Measurements from ENCODE around the gene BMPR1A. TPM values are rescaled to one million over a fixed set of nuclear protein-coding genes. Genes with fewer than 3 reads are reported as not detected.
A peak's percentile ranks its signal among the peaks of the same experiment; 100 is the strongest.

Gene BMPR1A
- total RNA-seq, 1 donor from 2014 or later = 20.8 TPM

GRCh38 chr10:86959737-86960002, 203.3 kb downstream of the BMPR1A start:
- Mint-ChIP-seq H3K9me3 (ENCODE audit: unreplicated experiment) (no peaks in the 10 kb centered on the region), H3K27ac (ENCODE audit: unreplicated experiment) (peak overlapping the region; percentile 88), H3K36me3 (ENCODE audit: low read depth, unreplicated experiment) (peaks cover 5% of the 10 kb centered on the region), H3K27me3 (ENCODE audit: unreplicated experiment) (peaks cover 17% of the 10 kb centered on the region), H3K4me1 (ENCODE audit: unreplicated experiment) (peaks cover 29% of the 10 kb centered on the region), H3K4me3 (ENCODE audit: unreplicated experiment) (no peak overlapping the region)
- no peak for DNase-seq (ENCODE audit: low spot score)
- TF ChIP-seq, protein P1, sequence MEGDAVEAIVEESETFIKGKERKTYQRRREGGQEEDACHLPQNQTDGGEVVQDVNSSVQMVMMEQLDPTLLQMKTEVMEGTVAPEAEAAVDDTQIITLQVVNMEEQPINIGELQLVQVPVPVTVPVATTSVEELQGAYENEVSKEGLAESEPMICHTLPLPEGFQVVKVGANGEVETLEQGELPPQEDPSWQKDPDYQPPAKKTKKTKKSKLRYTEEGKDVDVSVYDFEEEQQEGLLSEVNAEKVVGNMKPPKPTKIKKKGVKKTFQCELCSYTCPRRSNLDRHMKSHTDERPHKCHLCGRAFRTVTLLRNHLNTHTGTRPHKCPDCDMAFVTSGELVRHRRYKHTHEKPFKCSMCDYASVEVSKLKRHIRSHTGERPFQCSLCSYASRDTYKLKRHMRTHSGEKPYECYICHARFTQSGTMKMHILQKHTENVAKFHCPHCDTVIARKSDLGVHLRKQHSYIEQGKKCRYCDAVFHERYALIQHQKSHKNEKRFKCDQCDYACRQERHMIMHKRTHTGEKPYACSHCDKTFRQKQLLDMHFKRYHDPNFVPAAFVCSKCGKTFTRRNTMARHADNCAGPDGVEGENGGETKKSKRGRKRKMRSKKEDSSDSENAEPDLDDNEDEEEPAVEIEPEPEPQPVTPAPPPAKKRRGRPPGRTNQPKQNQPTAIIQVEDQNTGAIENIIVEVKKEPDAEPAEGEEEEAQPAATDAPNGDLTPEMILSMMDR (IDR thresholded peaks at IDR 0.05; ENCODE audit: unreplicated experiment) = no peak

GRCh38 chr10:86960003-86960862, 203.8 kb downstream of the BMPR1A start:
- TF ChIP-seq, protein P1 (IDR thresholded peaks at IDR 0.05; ENCODE audit: unreplicated experiment) = peak; percentile 96
- Mint-ChIP-seq H3K27ac (ENCODE audit: unreplicated experiment) (peak overlapping the region; percentile 42), H3K9me3 (ENCODE audit: unreplicated experiment) (no peaks in the 10 kb centered on the region), H3K4me3 (ENCODE audit: unreplicated experiment) (no peak overlapping the region), H3K36me3 (ENCODE audit: low read depth, unreplicated experiment) (peaks cover 9% of the 10 kb centered on the region), H3K27me3 (ENCODE audit: unreplicated experiment) (peaks cover 20% of the 10 kb centered on the region), H3K4me1 (ENCODE audit: unreplicated experiment) (peaks cover 29% of the 10 kb centered on the region)
- DNase-seq (ENCODE audit: low spot score) = peak; percentile 72

DNA sequence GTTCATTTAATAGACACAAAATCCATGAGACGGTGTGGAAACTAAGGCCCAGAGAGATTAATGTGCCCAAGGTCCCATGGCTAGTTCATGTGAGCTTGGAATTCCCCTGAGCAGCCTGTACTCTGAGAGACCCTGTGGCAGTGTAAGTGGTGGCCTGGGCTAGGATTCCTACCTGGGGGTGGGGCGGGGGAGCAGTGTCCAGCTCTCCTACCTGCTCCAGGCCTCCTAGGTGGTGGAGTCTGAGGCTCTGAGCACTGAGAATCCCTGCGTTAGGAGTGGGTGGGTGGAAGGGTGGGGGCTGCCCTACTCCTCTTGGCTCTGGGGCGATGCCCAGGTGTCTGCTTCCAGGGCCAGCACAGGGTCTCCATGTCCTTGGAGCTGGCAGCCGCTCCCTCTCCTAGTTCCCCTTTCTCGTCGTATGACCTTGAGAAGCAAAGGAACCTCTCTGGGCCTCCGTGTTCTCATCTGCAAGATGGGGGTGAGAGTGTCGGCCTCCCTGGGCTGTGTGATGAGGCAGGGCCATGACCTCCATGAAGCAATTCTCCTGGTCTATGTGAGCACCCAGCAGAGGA, 204.5 kb downstream of the BMPR1A start:
- no peaks in the 10 kb centered on the region for H3K9me3 Mint-ChIP-seq (ENCODE audit: unreplicated experiment)
- no peak for DNase-seq (ENCODE audit: low spot score)
- no peak overlapping the region for H3K4me3 Mint-ChIP-seq (ENCODE audit: unreplicated experiment)

DNA sequence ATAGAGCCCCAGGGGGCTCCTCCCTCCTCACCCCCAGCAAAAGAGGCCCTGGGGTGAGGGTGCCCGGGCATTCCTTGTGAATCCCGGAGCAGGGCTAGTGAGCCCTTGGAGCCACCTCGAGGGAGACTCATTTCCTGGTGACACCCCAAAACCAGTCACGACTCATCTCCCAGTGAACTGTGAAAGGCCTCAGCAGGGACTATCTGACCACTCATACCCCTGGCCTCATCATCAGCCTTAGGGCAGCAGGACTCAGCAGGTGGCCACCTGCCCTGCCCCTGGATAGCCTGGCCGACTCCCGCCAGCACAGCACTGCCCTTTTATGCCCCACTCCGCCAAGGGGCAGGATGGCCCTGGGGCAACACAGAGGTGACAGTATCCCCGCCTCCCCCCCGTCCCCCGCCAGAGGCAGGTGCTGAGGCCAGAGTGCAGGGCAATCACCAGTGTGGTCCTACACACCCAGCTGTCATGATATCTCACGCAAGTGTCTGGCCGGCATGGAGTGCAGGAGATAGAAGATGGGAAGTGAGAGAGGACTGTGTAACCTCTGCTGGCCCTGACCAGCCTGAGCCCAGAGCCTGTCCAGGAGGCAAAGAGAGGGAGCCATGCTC, 205.2 kb downstream of the BMPR1A start:
- TF ChIP-seq, protein P1 (IDR thresholded peaks at IDR 0.05; ENCODE audit: unreplicated experiment) = no peak
- H3K27ac Mint-ChIP-seq (ENCODE audit: unreplicated experiment) = no peak overlapping the region
- H3K27me3 Mint-ChIP-seq (ENCODE audit: unreplicated experiment) = peaks cover 19% of the 10 kb centered on the region
- no peaks in the 10 kb centered on the region for H3K9me3 Mint-ChIP-seq (ENCODE audit: unreplicated experiment)
- DNase-seq (ENCODE audit: low spot score) = no peak
- peaks cover 9% of the 10 kb centered on the region for H3K36me3 Mint-ChIP-seq (ENCODE audit: low read depth, unreplicated experiment)
- no peak overlapping the region for H3K4me3 Mint-ChIP-seq (ENCODE audit: unreplicated experiment)
- H3K4me1 Mint-ChIP-seq (ENCODE audit: unreplicated experiment) = peaks cover 39% of the 10 kb centered on the region

More for the DNA sequence above, 204.5 kb downstream of the BMPR1A start:
- H3K36me3 Mint-ChIP-seq (ENCODE audit: low read depth, unreplicated experiment) = peaks cover 9% of the 10 kb centered on the region
- TF ChIP-seq, protein P1 (IDR thresholded peaks at IDR 0.05; ENCODE audit: unreplicated experiment) = no peak
- H3K27me3 Mint-ChIP-seq (ENCODE audit: unreplicated experiment) = peaks cover 20% of the 10 kb centered on the region
- peaks cover 36% of the 10 kb centered on the region for H3K4me1 Mint-ChIP-seq (ENCODE audit: unreplicated experiment)
- H3K27ac Mint-ChIP-seq (ENCODE audit: unreplicated experiment) = no peak overlapping the region

All from endothelial cell (in vitro differentiated cells).